ENCODE results near the gene RTP2.
A peak's percentile ranks its signal among the peaks of the same experiment; 100 is the strongest.

Gene RTP2

GRCh38 chr3:187718802-187719201 is 16.4 kb upstream of the RTP2 start:
- no peak for DNase-seq (ENCODE audit: low spot score)
- in situ Hi-C loops (cut with MboI; ENCODE audit: low sequenced_read_pairs, unreplicated experiment) = no loop called here
- TF ChIP-seq, protein P1, sequence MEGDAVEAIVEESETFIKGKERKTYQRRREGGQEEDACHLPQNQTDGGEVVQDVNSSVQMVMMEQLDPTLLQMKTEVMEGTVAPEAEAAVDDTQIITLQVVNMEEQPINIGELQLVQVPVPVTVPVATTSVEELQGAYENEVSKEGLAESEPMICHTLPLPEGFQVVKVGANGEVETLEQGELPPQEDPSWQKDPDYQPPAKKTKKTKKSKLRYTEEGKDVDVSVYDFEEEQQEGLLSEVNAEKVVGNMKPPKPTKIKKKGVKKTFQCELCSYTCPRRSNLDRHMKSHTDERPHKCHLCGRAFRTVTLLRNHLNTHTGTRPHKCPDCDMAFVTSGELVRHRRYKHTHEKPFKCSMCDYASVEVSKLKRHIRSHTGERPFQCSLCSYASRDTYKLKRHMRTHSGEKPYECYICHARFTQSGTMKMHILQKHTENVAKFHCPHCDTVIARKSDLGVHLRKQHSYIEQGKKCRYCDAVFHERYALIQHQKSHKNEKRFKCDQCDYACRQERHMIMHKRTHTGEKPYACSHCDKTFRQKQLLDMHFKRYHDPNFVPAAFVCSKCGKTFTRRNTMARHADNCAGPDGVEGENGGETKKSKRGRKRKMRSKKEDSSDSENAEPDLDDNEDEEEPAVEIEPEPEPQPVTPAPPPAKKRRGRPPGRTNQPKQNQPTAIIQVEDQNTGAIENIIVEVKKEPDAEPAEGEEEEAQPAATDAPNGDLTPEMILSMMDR (IDR thresholded peaks at IDR 0.05; ENCODE audit: borderline replicate concordance, control extremely low read depth, extremely low read depth, insufficient read depth, missing control alignments) = no peak

DNA sequence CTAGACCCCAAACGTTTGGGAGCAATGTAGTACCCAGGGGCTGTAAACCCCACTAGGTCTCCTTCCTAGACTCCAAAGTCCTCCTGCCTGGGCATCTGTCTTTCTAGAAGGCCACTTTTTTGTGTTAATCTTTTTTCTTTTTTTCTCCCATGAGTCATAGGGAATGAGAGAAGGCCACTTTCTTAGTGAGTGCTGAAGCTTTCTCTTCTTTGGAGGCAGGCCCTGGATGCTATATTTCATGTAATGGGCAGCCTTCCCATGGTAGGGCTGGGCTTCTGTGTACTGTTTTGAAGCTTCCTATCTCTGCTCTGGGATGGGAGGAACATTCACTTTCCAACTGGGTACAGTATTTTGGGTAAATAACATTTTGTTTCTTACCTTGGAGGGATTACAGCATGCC is 15.2 kb upstream of the RTP2 start:
- TF ChIP-seq, protein P1 (IDR thresholded peaks at IDR 0.05; ENCODE audit: borderline replicate concordance, control extremely low read depth, extremely low read depth, insufficient read depth, missing control alignments) = no peak
- no peak for DNase-seq (ENCODE audit: low spot score)
- in situ Hi-C loops (cut with MboI; ENCODE audit: low sequenced_read_pairs, unreplicated experiment) = no loop called here

GRCh38 chr3:187714404-187714979 is 12.1 kb upstream of the RTP2 start:
- TF ChIP-seq, protein P1 (IDR thresholded peaks at IDR 0.05; ENCODE audit: borderline replicate concordance, control extremely low read depth, extremely low read depth, insufficient read depth, missing control alignments) = peak; percentile 89
- in situ Hi-C loops (cut with MboI; ENCODE audit: low sequenced_read_pairs, unreplicated experiment) = no loop called here
- DNase-seq (ENCODE audit: low spot score) = peak; percentile 72

- TF ChIP-seq, protein P1 (IDR thresholded peaks at IDR 0.05; ENCODE audit: borderline replicate concordance, control extremely low read depth, extremely low read depth, insufficient read depth, missing control alignments) = no peak
- no peak for DNase-seq (ENCODE audit: low spot score)
- in situ Hi-C loops (cut with MboI; ENCODE audit: low sequenced_read_pairs, unreplicated experiment) = no loop called here
Measured at GRCh38 chr3:187713504-187713903, 11.1 kb upstream of the RTP2 start.

GRCh38 chr3:187709155-187709554 is 6.8 kb upstream of the RTP2 start:
- TF ChIP-seq, protein P1 (IDR thresholded peaks at IDR 0.05; ENCODE audit: borderline replicate concordance, control extremely low read depth, extremely low read depth, insufficient read depth, missing control alignments) = no peak
- in situ Hi-C loops (cut with MboI; ENCODE audit: low sequenced_read_pairs, unreplicated experiment) = no loop called here
- no peak for DNase-seq (ENCODE audit: low spot score)

DNA sequence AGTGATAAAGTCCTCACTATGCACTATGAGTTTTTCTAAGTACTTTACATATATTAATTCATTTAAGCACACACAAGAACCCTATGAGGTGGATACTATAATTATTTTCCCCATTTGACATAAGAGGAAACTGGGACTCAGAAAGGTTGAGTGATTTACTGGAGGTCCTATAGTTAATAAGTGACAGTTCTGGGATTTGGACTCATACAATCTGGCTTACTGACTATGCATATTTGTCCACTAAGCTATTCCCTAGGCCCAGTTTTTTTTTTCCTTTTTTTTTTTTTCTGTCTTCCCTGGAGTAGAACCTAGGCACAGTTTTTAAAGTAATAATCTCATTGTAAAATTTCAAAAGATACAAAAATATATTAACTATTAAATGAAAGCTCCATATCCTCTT is 6.3 kb upstream of the RTP2 start:
- TF ChIP-seq, protein P1 (IDR thresholded peaks at IDR 0.05; ENCODE audit: borderline replicate concordance, control extremely low read depth, extremely low read depth, insufficient read depth, missing control alignments) = no peak
- DNase-seq (ENCODE audit: low spot score) = no peak
- in situ Hi-C loops (cut with MboI; ENCODE audit: low sequenced_read_pairs, unreplicated experiment) = no loop called here

Data from GM13976 (cell line).